Hematopoietic multipotent progenitor cell treated with erythropoietin and hydrocortisone succinate and interleukin-3 and kit ligand, for 6 days (in vitro differentiated cells): ENCODE results near the gene PRRT1B.
A peak's percentile ranks its signal among the peaks of the same experiment; 100 is the strongest.
"Not testable (repeated sequence)": the region's sequence is repeated elsewhere in the genome, so short reads cannot be mapped to it uniquely, and the experiment has no call there.

ENCODE experiments used
- DNase-seq: peaks from one replicate; pipeline ENCODE4 v3.0.0-alpha.2; 2015

The PRRT1B gene

DNA sequence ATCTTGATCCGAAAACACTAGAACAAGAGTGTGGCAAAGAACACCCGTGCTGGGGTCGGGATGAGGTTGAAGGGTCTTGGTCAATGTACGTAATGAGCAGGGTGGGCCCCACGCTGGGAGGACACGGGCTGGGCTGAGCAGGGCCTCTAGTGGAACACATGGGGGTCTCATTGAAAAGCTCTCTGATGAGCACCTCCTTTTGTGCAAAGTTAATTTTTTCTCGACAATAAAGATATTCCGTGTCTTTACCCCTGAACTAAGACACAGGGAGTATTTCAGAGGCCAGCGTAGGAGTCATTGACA is 22.3 kb upstream of the PRRT1B start:
- no peak for DNase-seq

DNA sequence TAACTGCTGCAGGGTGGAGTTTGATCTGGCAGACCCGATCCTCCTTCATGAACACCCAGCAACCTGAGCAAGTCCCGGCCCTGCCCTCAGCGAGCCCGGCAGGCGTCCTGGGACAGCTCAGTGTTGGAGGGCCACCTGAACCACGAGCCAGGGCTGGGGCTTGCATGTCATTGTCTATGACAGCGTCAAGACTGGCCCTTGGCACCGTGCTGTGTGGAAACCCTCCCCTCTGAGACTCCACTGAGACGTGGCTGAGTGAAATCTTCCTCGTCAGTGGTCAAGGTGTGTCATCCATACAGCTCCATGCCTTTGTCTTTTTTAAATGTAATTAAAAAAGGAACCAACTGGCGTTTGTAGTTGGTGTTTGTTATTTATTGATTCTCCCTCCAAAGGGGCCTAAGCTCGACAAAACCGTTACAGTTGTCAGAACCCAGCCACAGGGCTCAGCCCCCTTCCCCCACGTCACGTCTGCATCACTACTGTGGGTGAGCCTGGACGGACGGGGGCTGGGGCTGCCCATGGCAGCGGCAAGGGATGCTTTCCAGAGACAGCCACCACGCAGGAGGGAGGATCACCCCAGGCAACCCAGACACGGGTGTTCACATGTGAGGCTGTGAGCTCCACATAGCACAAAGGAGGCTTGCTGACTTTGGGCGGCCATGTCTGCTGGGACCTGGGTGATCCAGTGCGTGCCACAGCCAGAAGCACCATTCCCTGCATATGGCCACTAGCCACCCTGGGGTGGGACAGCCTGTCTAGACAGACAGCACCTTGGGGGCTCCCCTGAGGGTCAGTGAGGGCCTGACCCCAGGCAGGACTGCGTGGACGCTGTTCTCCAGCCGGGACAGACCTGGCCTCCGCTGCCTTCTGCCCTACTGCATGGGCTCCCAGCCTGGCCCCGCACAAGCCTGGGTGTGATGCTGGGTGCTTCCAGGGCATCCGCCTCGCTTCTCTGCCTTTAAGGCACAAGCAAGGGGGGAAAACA is 21.6 kb upstream of the PRRT1B start:
- DNase-seq: no peak

DNA sequence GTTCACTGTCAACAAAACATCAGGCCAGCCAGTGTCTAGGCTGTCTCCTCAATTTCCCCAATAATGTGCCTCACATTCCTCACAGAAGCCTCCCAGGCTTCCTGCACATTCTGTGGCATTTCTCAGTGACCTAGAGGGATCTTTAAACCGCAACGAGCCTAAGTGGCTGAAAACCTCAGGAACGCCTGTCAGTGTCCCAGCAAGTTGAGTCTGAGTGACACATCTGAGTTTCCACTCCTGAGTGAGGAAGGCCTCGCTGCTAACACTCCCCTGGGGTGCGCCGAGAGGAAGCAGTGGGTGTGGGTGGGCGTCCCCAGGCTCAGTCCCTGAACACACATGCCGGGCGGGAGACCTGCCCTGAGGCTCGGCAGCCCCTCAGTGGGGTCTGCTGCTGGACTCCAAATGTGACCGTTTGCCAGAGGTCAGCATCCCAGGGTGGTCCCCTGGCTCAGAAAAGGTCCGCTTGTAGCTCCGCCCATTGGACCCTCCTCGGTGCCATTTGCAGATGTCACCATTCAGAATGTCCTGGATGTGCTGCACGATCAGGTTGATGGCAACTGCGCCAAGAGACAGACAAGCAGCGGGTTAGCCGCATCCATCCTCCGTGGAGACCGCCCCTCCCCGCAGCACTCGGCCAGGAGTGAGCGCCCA is 20.5 kb upstream of the PRRT1B start:
- DNase-seq: no peak

DNA sequence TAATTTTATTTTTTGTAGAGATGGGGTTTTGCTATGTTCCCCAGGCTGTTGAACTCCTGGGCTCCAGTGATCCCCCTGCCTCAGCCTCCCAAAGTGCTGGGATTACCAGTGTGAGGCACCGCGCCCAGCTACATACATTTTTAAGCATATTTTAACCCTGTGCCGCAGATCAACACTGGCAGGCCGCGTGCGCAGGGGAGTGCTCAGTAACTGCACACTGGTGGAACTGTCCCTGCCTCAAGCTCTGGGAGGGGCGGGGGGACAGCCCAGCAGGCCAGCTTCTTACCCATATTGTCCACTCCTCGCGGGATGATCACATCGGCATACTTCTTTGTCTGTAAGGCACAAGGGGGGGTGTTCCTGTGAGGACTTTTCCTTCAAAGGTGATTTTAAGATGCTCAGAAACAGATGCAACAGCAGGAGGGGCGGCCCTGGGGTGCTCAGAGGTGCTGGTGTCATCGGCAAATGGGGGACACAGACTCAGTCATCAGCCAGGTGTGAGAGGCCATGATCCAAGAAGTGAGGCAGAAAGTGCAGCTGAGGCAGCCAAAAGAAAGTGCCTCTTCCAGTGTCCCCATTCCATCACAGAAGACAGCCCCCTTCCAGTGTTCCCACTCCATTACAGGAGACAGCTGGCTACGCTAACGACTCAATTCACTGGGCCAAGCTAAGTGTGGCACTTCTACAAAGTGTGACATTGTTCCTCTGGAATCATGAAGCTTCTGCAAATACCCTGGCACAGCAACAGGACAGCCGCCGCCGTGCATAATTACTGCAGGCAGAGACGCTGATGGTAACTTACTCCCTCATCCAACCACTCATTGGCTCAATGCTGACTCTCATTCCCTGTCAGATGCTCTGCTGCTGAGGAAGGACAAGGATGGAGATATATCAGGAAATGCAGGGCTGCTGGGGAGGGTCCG is 19.4 kb upstream of the PRRT1B start:
- no peak for DNase-seq

DNA sequence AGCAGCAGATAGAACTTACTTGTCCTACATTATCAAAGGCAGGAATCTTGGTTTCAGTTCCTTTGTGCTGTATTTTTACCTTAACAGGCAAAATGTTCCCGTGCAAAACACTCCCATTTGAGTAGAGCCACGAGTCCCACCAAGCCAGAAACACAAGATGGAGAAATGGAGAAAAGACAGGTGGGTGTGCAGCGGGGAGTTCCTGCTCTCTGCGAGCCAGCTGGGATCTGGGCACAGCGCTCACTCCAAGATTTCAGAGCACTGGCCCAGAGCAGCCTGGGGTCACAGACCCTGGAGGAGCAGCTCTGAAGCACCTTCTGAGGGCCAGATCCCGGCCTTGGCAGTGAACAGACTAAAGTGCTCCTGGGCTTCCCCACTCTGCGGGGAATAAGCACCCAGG is 17.1 kb upstream of the PRRT1B start:
- no peak for DNase-seq

DNA sequence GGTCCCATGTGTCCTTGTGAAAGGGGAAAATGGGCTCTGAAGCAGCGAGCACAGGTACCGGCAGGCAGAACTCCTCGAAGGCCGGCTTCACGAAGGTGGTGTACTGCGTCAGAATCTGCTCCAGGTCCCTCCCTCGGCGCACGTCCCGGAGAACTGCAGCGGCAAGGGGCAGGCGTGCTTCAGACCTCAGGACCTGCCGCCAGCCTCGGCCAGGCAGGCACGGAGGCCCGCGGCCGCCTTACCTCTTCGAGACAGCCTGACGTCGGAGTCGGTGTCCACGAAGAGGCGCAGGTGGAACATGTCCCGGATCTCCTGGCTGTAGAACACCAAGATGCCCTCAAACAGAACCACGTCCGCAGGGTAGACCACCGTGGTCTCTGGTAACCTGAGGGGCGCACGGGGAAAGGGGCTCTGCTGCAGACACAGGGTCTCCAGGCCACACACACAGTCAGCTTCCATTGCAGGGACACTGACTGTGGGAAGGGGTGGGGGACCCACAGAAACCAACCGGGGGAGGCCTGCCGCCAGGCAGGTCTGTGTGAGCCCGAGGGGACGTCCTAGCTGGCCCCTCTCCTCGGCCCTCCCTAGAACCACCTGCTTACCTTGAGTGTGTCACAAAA is 16.3 kb upstream of the PRRT1B start:
- DNase-seq: no peak

DNA sequence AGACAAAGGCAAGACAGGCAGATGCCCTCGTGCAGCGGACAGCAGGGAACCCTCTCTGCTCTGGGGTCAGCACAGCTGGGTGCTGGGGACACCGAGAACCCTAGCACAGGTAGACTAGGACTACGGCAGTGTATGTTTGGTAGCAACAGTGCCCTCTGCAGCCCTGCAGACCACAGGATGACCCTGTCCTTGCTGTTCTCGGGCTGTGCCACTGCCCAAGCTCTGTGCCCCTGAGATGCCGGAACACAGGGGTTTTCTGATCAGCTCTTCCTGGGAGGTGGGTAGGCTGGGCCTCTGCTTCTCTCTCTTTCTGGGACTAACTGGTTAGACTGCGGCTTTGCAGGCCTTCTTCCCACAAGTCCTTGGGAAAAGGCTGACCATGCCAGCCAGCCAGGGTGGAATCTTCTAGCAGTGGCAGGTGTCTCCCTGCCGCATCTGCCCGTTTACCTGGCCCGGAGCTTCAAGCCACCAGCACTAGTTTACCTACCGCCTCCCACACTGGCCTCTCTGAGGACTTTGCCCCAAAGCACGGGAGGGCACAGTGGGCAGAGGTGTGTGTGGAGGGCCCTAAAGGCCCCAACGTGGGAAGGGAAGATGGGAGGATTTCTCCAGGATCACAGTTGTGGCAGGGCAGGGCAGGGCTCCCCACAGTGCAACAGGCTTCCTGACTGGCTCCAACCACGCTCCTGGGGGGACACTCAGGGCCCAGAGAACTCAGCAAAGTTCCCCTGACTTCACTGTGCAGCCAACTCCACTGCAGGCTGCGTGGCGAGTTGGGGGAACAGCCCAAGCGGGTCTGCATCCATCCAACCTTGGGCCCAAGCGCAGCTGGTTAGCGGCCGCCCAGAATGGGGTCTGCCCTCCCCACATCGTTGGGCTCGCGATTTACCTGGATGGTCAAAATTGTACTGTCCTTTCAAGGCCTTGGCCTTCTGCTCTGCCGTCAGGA is 15.5 kb upstream of the PRRT1B start:
- no peak for DNase-seq

DNA sequence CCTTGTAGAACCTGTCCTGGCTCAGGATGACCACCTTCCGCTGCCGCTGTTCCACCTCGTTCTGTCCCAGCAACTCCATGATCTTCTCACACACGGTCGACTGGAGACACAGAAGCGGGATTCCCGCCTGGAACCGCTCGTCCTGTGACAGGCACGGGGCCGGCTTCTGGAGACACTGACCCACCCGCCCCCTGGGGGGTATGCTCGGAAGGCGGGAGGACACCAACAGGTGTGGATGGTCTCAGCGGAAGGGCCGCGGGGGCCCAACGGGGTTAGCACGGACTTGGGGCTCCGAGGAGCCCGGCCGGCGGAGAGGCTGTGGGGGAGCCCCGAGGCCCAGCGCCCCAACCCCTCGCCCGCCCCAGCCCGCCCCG is 14.8 kb upstream of the PRRT1B start:
- DNase-seq: peak; percentile 43

DNA sequence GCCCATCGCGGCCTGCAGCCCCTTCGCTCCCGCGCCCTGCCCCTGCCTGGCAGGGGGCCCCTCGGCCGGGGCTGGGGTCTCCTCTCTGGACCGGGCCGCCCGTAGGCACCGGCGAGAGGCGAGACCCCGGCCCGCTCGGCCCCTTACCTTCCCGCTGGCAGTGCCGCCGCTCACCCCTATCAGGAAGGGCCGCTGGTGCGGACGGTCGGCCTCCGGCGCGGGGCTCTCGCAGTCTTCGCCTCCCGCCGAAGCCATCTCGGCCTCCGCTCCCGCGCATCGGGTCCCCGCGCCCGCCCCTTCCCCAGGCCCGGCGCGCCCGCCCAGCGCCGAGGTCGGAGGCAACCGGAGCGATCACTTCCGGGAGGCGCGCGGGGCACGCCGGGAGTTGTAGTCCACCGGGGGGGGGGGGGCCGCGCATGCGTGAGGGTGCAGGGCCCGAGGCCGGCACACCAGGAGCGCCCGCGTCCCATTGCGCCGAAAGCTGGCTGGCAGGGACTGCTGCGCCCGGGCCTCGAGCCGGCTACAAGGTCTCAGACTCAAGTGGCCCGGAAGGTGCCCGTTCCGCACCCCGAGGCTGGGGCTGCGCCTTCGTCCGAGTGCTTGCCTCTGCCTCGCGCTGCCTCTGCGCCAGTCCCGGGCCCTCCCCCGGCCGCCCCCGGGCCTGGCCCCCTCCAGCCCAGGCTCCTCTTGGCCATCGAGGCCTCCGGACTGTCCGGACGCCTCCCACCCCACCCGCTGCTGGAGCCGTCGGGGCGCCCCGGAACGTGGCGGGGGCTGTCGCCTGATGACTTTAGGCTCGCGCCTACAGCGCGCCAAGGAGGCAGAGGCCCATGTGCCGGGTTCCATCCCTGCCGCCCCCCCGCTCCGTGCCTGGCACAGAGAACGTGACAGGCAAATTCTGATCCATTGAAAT is 14.1 kb upstream of the PRRT1B start, which contains the start of gene UCK1:
TSS of gene UCK1 (minus strand) at position 344 of the 913 bp plus-strand sequence. CDS start at position 255, 89 bp downstream.
- DNase-seq: peak; percentile 91

DNA sequence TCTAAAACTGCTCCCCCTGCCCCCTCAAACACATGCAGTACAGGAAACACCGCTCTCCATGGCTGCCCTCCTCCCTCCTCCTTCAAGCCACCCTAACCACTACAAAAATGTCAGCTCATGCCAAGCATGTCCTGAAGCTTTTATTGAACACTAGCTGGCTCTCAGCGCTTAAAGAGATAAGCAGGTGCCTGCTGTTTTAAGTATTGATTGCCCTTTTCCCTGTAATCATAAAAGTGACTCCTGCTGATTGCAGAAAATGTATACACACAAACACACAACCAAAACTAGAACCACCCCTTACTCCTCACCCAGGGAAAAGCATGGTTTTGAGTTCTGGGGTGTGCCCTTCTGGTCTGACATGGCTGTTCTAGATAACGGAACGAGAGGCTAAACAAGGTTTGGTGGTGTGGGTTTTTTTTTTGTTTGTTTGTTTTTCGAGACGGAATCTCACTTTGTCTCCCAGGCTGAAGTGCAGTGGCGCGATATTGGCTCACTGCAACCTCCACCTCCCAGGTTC is 10.5 kb upstream of the PRRT1B start:
- peak; percentile 92 for DNase-seq

DNA sequence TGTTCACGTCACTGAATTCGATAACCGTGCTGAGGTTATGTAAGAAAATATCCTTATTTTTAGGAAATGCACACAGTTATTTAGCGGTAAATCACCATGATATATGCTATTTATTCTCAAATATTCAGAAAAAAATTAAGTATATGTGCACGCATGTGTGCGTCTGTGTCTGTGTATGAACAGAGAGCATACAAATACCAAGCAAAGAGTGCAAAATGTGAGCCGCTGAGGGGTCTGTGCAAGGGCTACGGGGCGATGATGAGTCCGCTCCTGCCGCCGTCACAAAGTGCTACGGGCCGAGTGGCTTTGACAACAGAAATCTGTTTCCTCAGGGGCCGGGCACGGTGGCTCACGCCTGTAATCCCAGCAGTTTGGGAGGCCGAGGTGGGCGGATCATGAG is 7.4 kb upstream of the PRRT1B start:
- no peak for DNase-seq

DNA sequence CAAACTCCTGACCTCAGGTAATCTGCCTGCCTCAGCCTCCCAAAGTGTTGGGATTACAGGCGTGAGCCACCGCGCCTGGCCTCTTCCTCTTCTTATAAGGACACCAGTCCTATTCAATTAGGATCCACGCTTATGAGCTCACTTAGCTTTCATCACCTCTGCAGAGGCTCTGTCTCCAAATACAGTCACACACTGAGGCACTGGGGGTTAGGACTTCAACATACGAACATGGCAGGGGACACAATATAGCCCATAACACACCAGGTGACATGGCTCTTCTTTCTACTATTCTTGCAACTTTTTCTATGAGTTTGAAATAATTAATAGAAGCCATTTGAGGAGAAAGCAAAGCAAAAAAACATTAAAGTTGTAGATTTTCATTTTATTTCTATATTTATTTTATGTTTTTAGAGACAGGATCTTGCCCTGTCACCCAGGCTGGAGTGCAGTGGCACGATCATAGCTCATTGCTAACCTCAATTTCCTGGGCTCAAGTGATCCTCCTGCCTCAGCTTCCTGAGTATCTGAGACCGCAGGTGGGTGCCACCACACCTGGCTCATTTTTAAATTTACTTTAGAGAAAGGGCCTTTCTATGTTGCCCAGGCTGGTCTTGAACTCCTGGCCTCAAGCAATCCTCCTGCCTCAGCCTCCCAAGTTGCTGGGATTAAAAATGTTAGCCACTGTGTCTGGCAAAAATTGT is 6.0 kb upstream of the PRRT1B start:
- DNase-seq: no peak

DNA sequence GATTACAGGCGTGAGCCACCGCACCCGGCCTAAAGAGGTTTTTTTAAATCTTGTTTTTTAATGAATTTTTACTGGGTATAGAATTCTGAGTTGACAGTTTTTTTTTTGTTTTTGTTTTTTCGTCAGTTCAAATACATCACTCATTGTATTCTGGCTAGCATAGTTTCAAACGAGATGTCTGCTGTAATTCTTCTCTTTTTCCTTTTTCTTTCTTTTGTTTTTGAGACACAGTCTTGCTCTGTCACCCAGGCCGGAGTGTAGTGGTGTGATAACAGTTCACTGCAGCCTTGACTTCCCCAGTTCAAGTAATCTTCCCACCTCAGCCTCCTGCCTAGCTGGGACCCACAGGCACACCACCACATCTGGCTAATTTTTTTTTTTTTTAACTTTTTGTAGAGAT is 2.2 kb upstream of the PRRT1B start:
- no peak for DNase-seq

DNA sequence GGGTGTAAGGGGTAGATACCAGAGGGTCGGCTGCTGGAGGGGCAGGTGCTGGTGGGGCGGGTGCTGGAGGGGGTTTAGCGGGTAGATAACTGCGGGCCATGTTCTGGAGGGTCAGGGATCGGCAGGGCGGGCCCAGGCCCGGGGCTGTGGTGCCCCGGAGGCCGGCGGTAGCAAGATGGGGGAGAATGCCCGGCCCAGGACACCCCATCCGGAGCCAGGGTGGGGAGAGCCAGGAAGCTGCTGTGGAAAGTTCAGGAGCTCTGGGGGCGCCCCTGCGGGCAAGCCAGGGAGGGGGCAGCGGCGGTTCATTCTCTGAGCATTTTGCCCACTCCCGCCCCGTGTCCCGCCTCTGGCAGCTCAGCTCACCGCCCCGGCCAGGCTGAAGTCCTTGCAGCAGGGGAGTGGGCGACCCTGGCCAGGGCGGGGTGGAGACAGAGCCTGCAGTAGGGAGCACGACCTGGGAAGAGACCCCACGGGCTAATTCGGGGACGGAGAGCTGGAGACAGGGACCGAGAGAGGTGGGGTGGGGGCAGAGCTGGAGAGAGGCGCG is 538 bp downstream of the PRRT1B start:
- DNase-seq: no peak

DNA sequence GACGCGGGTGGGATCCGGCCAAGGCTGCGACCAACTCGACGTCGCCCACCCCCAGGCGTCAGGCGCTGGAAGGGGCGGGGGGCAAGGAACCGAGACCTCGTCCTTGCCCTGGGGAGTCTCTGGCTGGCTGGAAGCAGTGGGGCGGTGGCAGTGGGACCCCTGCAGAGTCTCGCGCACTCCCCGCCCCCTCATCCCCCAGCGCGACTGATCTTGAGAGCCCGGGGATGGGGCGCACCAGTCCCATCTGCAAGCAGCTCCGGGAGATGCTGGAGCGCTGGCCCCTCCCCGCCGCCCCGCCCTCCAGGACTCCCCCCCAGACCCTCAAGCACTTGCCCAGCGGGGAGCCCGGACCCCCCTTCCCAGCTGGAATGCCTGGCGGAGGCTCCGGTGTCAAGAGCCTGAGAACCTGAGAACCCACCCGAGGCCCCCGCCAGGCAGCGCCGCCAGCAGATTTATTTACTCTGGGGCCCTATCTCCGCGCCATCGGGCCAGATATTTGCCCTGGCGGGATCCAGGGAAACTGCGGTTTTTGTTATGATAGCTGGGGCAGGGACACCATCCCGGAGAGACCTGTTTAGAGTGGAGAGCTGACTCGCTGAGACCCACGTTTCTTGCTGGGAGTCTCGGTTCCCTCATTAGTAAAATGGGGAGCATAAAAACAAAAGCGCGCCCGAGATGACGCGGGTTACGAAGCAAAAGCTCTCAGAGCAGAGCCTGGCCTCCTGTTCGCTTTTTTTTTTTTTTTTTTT is 1.2 kb downstream of the PRRT1B start:
- DNase-seq: no peak

DNA sequence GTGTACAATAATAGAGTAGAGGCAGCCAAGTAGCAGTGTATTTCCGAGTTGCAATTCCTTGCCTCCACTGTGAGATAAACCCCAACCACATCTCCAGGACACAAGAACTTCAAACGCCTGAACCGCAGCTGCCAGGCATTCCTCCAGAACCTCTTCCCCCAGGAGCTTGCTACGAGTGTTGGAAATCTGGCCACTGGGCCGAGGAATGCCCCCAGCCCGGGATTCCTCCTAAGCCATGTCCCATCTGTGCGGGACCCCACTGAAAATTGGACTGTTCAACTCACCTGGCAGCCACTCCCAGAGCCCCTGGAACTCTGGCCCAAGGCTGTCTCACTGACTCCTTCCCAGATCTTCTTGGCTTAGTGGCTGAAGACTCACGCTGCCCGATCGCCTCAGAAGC is 3.9 kb downstream of the PRRT1B start:
- DNase-seq: not testable (repeated sequence)

DNA sequence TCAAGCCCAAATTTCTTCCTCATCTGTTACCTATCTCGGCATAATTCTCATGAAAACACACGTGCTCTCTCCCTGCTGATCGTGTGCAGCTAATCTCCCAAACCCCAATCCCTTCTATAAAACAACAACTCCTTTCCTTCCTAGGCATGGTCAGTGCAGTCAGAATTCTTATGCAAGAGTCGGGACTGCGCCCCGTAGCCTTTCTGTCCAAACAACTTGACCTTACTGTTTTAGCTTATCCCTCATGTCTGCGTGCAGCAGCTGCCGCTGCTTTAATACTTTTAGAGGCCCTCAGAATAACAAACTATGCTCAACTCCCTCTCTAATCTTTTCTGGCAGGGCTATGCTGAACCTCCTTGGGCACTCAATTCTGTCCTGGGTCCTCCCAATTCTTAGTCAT is 5.1 kb downstream of the PRRT1B start:
- not testable (repeated sequence) for DNase-seq

DNA sequence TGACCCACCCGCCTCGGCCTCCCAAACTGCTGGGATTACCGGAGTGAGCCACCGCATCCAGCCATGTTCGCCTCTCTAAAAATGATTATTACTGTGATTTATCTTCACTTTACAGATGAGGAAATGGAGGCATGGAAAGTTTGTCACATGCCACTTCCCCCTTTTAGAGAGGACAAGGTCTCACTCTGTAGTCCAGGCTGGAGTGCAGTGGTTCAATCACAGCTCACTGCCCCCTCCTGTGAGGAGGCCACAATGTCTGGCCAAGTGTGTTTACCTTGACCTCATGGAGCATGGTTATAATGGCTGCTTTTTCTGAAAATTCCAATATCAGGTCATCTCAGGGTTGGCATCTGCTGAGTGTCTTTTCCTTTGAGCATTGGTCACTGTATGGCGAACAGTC is 6.7 kb downstream of the PRRT1B start:
- no peak for DNase-seq
